GM21526 (cell line): ENCODE measurements around the gene C1orf94.

ENCODE experiments used
- ATAC-seq: cut with Tn5 transposase; IDR thresholded peaks from one replicate; pipeline ENCODE4 v1.9.1; 2021; ENCODE audit warnings: moderate library complexity; ENCODE audit not compliant: unreplicated experiment, low FRiP score

Gene C1orf94, protein sequence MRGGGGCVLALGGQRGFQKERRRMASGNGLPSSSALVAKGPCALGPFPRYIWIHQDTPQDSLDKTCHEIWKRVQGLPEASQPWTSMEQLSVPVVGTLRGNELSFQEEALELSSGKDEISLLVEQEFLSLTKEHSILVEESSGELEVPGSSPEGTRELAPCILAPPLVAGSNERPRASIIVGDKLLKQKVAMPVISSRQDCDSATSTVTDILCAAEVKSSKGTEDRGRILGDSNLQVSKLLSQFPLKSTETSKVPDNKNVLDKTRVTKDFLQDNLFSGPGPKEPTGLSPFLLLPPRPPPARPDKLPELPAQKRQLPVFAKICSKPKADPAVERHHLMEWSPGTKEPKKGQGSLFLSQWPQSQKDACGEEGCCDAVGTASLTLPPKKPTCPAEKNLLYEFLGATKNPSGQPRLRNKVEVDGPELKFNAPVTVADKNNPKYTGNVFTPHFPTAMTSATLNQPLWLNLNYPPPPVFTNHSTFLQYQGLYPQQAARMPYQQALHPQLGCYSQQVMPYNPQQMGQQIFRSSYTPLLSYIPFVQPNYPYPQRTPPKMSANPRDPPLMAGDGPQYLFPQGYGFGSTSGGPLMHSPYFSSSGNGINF

DNA sequence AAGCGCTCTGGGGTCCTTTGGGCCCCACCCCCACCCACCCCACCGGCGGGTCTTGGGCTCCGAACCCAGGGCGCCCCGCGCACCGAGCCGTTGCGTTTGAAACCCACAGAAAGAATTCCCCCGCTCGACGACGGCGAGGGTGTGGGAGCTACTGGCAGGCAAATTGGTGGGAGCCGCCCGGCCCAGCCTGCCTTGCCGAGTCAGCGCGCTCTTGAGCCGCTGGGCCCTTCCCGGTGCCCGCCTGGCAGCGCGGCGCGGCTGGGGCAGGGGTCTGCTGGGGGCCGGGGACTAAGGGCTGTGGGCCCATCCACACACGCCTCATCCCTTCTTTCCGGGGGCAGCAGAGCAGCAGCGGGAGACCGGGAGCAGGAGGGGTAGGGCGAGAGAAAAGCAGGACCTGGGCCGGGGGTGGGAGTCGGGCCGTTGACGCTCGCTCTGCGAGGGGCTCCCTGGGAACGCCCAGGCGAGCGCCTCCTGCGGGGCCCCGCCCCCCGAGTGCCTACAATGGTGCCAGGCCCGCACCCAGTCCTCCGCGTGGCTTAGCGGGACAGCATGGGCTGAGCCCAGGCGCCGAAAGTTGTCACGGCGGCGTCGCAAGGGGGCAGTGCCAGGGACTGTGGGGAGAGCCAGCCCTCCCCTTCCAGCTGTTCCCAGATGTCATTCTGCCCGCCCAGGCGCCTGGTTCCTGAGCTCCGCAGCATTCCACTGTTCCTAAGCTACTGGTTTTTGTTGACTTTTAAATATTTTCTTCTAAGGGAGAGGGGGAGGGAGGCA is at the start of gene C1orf94:
Gene C1orf94 (plus strand): TSS at position 78 of the 774 bp plus-strand sequence. CDS start 883 bp downstream, outside the sequence.
- ATAC-seq = no peak

DNA sequence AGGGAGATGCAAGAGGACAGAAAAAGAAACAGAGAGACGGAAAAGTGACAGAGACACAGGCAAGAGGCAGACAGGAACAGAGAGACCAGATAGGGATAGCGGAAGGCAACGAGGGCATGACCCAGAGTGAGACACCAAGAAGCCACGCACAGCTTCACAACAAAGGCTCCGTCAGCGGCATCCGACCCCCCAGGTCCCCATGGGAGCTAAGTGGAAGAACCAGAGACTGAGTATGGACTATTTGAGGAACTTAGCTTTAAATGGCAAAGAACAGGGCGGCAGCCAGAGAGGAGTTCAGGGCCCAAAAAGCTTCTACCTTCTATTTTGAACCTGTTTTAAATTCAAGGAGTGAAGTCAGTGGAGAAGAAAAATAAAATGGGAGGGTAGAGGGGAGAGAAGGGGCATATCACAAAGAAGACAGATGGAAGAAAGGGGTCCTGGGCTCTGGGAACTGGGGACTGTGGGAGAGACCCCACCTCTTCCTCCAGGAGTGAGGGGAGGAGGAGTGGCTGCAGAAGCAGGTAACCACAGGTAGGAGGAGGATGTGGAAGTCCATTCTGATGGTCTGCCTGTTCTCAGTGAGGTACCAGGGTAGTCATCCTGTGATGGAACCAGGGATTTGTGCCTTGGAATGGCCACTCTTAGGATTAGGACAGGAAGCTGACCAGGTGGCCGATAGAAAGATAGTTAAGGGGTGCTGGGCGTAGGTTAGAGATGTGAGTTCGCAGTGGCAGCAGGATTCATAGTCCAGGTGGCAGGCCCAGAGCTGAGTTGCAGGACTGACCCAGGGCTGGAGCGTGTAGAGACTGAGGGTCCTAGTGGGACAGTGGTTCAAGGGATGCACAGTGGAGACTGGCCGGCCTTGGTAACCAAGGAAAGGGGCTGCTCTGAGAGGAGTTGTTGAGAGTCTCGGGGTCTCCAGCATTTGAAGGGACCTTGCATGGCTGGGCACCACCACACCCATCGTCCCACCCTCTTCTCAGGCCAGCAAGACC is 49.4 kb upstream of the C1orf94 start:
- ATAC-seq = no peak

DNA sequence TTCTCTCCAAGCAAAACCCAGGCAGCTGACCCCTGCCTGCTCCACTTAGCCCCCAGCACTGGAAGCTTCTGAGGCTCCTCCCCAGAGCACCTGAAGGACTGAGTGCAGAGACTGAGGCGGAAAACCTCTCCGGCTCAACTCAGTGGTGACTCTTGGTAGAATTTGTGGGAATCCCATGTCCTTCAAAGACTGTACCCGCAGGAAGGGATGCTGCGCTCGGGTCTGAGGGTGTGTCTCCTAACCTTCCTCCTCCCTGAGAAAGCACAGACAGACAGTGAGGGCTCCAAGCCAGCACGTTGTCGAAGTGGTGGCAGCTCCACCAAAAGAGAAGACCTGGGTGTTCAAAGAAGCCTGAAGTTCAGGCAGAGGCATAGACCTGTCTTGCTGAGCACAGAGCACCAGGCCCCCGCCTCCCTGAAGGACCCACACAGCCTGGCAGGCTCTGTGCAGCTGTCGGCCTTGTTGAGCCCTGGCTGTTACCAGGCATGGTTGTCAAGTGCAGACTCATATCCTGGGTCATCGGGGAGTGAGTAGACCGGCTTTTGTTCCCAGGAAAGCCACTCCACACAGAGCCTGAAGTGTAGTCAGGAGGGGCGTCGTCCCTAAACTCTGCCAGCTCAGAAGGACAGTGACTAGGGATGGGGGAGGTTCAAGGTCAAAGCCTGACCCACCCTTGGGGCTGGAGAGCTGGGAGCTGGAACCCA is 48.4 kb upstream of the C1orf94 start:
- no peak for ATAC-seq

DNA sequence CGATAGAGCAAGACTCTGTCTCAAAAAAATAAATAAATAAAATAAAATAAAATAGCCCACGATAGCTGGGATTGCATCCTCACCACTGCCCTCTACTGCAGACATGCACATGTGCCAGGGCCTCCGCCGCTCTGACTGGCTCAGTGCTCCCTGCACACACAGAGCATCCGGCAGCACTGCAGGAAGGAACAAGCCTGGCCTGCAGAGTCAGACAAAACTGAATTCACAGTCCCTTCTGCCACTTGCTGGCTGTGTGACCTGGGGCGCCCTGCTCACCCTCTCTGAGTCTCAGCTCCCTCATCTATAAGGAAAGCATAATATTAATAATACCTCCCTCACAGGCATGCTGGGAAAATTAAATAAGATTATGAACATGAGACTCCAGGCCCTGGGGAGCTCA is 47.1 kb upstream of the C1orf94 start:
- no peak for ATAC-seq

DNA sequence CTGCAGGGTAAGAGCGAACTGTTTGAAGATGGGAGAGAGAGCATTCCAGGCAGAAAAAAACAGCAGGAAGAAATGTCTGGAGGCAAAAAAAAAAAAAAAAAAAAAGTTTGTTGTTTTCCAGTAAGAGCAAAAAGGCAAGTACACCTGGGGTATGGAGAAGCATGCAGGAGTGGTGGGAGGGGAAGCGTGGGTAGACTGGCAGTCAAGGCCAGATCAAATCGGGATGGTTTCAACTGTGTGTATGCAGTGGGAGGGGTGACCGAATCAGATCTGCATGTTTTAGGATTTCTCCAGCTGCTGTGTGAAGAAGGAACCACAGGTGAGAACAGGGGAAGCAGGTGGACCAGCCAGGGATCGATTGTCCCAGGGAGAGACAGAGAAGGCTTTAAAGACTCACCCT is 46.4 kb upstream of the C1orf94 start:
- no peak for ATAC-seq

DNA sequence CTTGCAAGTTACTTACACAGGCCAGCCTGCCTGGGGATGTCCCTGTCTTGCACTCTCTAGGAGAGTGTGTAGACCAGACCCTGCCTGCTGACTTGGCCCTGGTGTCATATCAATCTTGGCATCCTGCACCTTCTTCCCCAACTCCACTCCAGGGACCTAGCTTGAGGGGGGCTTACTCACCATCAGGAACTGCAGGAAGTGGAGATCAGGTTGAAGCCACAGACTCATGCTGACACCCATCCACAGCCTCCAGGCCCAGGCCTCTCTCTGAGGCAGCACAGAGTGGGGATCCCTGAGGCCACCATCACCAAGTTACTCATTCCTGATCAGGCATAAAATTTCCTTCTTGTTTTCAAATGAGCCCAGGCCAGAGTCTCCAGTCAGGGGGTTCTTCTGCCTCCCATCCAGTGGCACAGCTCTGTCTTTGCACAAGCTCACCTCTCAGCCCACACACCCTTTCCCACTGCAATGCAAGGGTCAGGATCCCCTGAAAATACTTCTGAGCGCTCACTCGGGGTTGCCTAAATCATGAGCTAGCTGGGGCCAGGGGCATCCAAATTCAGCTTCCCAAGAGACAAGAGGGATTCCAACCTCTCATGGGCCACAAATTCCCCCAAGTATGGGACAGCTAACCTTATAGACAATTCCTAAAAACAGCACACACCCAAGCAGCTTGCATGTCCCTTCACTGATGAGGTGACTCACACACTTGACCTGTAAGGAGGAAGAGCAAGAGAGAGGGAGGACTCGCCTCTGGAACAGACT is 45.1 kb upstream of the C1orf94 start:
- no peak for ATAC-seq

DNA sequence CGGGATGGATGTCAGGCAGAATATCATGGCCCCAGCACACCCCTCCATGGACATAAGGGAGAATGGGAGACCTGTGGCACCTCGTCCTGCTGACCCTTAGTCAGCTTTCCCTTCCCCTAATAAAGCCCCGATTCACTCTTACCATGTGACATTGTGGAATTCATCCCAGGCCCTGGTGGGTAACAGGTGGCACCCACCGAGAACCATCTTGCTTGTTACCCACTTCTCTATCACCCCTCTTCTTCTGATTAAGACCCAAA is 44.6 kb upstream of the C1orf94 start:
- no peak for ATAC-seq

DNA sequence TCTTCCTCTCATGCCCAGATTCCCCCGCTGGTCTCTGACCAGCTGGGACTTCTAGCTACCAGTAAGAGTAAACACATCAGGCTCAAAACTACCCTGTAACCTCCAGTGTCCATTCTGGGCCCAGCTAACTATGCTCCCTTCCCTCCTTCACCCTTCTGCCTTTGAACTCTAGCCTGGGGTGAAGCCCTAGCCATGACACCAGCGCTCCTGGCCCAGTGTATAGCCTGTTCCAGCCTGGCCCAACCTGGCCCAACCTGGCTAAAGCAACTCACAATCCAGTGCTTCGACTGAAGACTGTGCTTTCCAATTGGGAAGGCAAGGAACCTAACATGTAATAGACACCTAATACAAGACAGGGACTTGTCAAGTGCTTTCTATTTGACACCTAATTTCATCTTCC is 39.3 kb upstream of the C1orf94 start:
- no peak for ATAC-seq

DNA sequence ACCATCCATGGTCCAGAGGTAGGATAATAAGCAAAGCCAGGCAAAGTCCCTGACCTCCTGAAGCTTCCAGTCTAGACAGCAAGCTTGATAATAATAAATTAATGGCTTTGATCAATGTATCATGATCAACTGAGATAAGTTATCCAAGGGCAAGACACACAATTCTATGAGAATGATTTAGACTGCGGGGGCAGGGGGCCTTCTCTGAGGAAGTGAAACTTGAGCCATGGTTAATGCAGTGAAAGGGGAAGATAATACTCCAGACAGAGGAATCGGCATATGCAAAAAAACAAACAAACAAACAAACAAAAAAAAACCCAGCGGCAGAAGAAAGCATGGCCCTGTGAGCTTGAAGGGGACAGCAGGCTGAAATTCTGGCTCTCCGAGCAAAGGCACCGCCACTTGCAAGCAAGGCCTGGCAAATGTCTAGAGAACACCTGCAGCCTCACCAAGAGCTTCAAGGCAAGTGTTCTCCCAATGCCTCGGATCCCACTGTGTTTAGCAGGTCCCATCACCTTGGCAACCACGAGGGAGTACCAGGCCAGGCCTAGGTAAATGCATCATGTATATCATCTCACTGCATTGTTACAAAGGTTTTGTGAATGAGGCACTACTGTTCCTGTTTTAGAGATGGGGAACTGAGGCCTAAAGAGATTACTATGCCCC is 36.6 kb upstream of the C1orf94 start:
- ATAC-seq = no peak

DNA sequence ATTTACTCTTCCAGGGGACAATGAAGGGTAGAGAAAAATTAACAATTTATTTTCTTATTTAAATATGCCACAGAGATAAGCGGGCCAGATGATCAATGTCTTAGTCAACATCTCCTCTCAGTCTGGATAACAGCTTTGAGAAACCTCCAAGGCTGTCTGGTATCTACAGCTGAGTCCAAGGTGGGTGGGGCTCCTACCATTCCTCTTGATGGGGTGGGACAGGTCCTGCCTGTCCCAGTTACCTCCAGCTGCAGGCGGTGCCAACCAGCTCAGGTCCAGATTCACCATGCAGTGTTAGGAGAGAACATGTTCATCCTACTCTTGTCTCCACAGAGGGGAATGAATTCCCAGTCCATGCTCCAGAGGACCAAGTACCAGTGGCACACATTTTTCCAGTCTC is 32.7 kb upstream of the C1orf94 start:
- no peak for ATAC-seq

DNA sequence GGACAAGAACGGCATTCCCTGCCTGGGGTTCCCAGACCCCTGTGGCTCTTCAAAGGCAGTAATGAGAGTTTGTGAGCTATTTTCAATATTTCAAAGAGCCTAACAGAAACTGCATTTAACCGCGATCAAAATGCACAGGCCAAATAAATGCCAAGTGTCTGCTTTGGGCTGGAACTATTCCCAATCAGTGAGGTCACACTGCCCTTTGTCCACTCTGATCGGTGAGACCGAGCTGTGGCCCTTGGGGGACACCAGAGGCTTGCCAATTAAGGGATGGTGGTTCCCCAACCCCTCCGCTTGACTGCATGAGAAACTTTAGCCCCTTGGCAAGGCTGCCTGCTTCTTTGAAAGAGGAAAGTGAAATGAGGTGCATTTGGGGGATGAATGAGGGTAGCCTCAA is 31.9 kb upstream of the C1orf94 start:
- ATAC-seq = no peak

DNA sequence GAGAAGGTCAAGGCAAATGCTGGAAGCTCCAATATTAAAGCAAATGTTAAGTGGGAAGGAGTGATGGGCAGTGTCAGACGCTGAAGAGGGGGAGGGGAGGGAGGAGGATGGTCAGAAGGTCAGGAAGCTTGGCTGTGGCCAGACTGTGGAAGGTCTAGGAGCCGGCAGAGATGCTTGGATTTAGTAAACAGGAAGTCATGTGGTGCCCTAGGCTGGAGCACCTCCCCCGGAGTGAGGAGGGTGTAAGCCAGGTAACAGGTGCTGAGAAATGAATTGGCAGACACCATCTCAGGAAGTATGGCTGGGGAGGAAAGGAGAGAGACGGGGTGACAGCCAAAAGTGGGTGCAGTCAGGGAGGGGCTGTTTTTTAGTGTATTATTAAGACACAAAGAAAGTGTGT is 29.4 kb upstream of the C1orf94 start:
- no peak for ATAC-seq

DNA sequence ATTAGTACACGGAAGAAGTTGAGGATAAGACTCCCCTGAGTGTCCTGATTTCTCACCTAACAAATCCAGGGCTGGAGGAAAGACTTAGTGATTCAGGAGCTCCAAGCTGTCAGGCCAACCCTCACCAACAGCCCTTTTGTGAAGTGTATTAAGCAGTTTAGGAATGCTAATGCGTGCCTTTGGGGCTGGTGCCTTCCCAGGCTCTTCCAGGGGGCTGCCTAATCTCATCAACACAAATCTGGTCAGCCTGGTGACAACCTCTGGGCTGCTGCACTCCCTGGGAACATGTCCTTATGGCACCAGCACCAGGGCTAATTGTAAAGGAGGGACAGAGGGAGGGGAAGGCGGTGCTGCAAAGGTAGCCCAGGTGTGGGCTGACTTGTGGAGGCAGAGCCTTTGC is 27.2 kb upstream of the C1orf94 start:
- no peak for ATAC-seq

DNA sequence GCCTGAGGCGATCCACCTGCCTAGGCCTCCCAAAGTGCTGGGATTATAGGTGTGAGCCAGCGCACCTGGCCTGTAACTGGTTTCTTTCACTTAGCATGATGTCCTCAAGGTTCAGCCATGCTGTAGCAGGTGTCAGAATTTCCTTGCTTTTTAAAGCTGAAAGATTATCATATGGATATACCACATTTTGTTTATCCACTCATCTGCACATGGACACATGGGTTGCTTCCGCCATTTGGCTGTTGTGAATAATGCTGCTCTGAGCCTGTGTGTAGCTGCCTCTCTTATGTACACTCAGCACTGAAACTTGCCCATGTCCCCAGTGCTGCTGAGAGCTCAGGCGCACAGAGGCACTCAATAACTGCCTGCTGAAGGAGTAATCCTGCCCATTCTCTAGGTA is 23.5 kb upstream of the C1orf94 start:
- no peak for ATAC-seq

DNA sequence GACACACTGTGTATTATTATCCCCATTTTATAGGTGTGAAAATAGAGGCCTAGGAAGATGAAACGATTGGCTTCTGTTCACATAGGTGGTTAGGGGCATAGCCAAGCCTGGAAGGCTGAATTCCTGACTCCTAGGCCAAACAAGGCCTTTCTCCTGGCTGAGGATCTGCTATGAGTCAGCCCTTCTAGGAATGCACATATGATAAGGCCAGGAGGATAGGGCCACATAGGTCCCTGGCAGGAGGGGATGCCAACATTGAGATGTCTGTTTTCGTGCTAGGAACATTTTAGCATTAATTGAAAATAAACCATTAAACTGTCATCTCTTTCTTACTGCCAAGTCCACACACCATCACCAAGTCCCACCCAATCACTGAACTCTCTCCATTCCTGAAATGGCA is 20.8 kb upstream of the C1orf94 start:
- no peak for ATAC-seq

DNA sequence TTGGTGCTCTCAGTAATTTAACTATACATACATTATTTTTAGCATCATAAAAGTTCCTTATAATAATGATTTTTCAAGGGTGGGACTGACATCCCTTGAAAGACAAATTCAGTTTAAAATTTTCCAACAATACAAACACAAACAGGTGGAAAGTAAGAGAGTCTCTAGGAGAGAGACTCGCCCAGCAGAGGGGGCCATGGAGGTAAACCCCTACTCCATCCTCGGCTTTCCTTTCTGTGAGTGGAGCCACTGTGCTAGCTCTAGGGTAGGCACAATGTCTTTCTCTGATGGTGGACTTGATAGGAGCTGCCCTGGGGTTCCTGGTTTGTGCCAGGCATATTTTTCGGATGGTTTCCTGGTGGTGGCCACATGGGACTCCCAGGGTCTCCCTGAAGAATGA is 20.0 kb upstream of the C1orf94 start:
- ATAC-seq = no peak

DNA sequence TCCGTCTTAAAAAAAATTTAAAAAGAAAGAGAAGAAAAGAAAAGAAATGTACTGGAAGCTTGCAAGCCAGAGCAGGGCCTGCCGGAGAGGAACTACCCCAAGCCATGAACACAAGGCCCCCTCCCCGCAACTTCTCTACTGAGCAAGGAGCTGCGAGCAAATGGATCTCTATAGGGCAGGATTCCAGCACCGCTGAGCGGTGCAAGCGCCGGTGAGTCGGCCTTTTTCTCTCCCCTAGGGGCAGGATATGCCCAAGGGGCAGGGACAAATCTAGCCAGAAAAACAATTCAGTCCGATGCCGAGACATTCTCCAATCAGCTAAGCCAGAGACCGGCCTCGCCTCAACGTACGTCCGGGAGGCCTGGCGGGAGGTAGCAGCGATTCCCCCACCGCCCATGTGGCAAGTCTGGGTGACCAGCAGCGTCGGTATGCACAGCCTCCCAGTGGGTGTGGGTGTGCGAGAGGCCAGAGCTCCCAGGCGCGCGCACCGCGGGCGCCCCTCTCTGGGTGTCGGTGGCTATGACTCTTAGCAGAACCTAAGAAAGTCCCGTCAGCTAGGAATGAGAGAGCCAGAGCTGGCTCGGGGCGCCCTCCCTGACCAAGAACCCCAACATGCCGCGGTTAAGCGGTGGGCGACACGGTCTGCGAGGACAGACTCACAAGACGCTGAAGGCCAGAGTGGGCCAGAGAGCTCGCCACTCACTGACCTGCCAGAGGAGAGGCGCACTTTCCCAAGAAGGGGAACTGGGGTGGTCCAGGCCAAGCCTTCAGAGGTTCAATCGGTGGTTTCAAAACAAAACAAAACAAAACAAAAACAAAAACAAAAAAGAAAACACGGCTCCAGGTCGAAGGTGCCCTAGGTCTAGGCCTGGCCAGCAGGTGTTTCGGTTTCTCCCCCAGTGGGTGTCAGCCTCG is 13.6 kb upstream of the C1orf94 start:
- no peak for ATAC-seq
